HG03558 (cell line): Measurements from ENCODE around the gene WNT3A.

ENCODE experiments used
- ATAC-seq: cut with Tn5 transposase; IDR thresholded peaks from one replicate; pipeline ENCODE4 v1.9.1; 2021; ENCODE audit warnings: moderate number of reproducible peaks; ENCODE audit not compliant: unreplicated experiment; ENCODE audit errors: extremely low read depth

Gene WNT3A

DNA sequence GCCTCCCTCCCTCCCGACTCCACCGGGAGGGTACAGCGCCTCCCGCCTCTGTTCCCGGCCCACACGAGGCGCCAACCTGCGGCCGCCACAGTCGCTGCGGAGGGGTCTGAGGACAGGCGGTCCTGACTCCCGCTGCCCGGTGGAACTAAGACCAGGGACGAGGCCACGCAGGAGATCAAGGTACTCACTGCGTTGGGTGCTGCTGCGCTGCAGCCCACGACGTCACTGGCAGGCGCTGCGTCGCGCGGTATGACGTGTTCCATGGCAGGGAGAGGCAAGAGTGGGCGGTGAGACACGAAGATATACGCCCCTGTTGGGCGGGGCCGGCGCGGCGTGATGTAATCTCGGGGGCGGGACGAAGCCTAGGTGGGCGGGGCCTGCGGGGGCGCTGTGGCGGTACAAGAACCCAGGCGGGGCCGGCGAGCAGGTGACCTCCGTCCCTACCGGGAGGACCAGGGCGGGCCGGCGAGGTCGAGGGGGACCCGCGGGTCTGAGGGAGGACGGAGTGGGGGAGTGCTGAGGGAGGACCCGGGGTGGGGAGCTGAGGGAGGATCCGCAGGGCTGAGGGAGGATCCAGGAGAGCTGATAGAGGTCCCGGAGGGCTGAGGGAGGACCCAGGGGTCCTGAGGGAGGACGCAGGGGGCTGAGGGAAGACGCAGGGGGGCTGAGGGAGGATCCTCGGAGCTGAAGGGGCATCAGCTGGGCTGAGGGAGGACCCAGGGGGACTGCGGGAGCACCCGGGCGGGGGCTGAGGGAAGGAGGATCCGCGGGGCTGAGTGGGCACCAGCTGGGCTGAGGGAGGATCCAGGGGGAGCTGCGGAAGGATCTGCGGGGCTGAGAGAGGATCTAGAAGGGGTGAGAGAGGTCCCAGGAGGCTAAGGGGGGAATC, 102.5 kb downstream of the WNT3A start, which contains the start of gene MRPL55:
Gene MRPL55, minus strand, starts transcription at position 227 of the 889 bp plus-strand sequence. CDS start 1,039 bp downstream, outside the sequence.
- ATAC-seq = peak; percentile 60

DNA sequence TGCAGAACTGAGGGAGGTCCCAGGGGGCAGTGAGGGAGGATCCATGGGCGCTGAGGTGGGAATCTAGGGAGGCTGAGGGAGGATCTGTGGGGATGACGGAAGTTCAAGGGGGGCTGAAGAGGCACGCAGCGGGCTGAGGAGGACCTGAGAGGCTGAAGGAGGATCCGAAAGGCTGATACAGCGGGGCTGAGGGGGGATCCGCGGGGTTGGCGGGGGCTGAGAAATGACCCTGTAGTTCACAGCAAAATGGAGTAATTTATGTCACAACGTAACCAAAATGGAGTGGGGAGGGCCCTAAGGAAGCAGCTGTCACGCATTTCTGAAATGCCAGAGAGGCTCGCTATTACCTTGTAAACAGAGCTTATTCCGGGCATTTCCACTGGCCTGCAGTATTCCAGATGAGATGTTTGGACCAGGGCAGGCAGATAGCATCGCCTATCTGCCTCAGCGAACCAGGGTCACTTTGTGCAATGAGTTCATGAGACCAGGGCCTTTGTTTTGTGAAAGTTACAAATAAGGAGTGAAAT, 103.2 kb downstream of the WNT3A start:
- ATAC-seq = no peak

DNA sequence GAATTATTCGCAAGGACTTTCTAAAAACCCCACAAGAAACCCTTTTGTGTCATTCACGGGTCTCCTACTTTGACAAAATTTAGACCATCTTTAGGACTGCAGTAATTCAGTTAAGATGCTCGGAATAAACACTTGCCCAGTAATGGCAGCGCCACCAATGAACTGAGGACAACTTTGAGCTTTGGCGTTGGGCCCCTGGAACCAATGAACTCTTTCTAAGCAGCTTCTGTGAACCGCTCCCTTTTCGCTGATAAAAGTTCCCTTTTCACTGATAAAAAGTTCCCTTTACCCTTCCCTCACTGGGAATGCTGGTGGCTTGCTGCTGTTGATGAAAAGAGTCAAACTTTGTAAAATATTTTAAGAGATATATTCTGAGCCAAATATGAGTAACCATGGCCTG, 103.8 kb downstream of the WNT3A start:
- no peak for ATAC-seq
